LNCAP (cell line): ENCODE data around the gene ACAD10.

Experiments
- TF ChIP-seq, protein P1 (sequence below): fragments of 450-650 bp; IDR thresholded peaks from 2 replicates; pipeline ENCODE4 v1.5.1; 2017; ENCODE audit warnings: mild to moderate bottlenecking

Gene ACAD10

DNA sequence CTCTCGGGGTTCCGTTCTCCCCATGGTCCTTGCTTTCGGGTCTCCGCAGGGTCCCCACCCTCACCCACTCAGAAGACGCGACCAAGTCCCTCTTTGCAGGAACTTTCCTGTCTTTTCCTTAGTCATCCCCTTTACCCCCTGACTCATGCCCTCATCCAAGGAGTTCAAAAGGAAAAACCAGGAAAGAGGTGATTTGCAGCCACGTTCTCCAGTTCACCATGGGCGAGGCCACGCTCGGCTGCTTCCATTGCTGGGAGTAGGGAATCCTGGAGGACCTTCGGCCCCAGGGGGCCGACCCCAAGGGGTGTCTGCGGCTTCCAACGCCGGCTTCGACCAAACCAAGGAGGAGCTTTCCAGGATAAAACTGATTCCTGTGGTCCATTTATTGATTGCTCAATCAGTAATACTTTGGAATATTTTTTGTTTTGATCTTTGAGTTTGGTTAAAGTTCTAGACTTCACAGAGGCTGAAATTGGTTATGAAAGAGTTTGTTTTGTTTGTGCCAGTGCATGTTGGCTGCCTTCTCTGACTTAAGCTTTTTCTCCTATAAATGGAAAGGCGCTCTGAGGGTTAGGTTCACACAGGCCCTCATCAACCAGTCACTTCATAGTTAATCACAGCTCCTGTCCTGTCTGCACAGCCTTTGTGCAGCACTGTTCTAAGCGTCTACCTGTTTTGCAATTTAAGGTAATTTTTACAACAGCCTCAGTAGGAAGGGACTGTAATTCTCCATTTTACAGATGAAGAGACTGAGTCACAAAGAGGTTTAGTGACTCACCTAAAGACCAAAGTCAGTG lies 81.7 kb downstream of the ACAD10 start:
- TF ChIP-seq, protein P1, sequence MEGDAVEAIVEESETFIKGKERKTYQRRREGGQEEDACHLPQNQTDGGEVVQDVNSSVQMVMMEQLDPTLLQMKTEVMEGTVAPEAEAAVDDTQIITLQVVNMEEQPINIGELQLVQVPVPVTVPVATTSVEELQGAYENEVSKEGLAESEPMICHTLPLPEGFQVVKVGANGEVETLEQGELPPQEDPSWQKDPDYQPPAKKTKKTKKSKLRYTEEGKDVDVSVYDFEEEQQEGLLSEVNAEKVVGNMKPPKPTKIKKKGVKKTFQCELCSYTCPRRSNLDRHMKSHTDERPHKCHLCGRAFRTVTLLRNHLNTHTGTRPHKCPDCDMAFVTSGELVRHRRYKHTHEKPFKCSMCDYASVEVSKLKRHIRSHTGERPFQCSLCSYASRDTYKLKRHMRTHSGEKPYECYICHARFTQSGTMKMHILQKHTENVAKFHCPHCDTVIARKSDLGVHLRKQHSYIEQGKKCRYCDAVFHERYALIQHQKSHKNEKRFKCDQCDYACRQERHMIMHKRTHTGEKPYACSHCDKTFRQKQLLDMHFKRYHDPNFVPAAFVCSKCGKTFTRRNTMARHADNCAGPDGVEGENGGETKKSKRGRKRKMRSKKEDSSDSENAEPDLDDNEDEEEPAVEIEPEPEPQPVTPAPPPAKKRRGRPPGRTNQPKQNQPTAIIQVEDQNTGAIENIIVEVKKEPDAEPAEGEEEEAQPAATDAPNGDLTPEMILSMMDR, result no peak

DNA sequence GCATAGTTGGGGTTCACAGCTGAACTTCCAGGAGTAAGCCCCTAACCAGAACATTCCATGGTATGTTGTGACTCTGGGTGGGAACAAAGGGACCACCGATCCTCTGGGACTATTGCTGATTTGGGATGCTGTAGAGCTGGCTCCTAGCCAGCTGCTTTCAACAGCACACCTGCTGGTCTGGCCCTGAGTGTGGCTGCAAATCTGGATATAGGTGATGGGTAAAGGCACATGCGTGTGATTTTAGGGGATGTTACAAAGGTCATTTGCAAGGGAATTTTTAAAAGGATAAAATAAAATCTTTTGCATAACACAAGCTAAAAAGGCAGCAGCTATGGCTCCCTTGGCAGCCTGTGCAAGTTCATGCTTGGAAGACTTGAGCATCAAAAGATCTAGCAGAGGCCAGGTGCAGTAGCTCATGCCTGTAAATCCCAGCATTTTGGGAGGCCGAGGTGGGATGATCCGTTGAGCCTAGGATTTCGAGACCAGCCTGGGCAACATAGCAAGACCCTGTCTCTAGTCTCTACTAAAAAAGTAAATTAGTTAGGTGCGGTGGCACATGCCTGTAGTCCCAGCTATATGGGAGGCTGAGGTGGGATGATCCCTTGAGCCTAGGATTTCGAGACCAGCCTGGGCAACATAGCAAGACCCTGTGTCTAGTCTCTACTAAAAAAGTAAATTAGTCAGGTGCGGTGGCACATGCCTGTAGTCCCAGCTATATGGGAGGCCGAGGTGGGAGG lies 82.5 kb downstream of the ACAD10 start:
- TF ChIP-seq, protein P1, result no peak

DNA sequence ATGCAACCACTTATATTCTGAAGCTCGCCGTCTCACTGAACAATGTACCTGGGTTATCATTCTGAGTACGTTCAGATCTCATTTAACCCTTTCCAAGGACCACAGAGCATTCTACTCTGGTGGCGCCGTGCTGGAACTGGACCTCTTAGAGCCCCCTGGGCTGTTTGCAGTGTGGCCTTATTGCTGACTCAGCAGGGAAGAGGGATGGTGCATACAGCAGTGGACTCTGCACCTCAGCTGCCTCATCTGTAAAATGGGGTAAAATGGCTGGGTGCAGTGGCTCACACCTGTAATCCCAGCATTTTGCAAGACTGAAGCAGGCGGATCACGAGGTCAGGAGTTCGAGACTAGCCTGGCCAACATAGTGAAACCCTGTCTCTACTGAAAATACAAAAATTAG lies 83.7 kb downstream of the ACAD10 start:
- TF ChIP-seq, protein P1, result no peak

DNA sequence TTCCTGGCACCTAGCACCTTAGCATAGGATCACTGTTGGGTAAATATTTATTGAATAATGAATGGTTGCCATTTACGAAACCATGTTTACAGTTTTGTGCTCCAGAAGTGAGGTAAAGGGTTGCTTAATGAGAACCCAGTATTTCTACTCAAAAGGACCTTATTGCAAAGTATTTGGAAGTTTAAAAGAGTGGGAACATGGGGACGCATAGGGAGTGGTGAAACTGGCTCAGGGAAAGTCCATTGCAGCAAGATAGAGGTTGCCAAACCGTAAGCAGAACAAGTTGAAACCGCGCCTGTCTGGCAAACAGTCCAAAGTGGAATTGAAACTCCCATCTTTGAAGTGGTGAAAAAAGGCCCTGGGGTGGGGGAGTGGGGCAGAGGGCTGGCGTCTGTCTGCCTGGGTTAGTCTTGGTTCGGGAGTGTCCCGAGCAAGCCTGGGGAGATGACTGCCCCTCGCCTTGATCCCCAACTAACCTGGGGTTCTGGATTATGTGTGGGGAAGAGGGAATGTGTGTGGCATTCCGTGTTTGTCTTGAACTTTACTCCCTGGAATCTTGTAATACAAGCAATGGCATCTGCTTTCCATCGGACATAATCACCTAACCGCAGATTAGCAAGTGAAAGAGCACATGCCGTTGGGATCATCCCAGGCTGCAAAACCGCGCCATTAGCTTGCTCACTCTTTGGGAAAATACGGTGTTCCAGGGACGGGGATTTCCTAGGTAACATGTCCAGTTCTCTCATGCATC lies 88.1 kb downstream of the ACAD10 start:
- TF ChIP-seq, protein P1, result no peak

DNA sequence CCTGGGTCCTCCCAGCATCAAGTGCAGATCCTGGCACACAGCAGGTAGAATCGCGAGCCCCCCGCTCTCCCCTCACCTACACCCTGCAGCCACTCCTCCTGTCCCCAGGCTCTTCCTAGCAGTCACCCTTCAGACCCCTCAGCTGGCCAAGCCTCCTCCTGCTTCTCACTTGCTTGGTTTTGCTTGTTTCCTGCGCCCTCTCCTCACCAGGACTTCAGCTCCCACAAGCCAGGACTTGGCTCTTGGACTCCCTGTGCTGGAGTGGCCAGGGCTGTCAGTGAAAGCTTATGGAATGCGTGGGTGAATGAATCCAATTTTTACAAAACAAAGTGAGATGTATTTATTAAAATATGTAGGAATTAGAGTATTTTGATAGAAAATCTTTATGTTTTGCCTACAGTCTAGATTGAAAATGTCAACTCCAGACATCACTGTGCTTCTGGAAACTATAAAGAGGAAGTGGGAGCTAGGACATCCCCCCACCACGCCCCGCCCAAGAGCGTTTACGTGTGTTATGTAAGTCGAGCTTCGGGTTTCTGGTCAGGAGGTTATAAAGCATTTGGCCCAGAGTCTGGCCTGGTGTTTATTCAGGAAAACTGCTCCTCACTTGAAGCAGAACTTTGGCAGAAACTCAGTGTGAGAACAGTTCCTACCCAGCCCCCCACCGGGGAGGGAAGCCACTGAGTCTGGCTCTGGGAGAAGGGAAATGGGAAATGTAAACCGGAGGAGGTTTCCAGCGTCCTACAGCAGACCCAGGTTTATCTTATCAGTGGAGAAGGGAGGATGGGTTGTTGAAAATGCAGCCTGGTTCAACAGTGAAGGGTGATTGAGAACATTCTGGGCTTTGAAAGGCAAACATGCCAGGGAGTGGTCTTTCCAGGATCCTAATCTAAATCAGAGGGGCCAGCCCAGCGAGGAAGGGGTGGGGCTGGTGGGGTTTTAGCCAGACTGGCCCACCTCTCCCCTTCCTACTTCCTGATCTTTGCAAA lies 89.6 kb downstream of the ACAD10 start:
- TF ChIP-seq, protein P1, result no peak

DNA sequence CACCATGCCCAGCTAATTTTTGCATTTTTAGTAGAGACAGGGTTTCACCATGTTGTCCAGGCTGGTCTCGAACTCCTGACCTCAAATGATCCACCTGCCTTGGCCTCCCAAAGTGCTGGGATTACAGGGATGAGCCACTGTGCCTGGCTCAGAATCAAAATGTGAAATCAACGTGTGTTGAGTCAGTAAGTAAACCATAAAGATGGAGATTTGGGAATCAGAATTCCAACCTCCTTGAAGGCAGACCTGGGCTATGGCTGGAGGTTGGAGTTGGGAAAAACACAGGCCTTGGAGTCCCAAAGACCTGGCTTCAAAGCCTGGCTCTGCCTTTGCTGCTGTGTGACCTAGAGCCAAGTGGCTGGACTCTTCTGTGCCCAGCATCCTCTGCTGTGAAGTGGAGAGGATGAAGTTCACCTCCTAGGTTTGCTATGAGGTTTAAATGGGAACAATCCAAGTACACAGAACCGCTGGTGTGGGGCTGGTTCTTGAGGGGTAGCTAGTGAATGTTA lies 91.0 kb downstream of the ACAD10 start:
- TF ChIP-seq, protein P1, result no peak
